SIG-M5 treated with dmso at 0.1 percent for 504 hours (cell line): Measurements from ENCODE around the gene PLCB4.

Source experiments
- DNase-seq: peaks from one replicate; lab custom pipeline; 2025; ENCODE audit not compliant: unreplicated experiment; lab: John Stamatoyannopoulos, UW

The PLCB4 gene

DNA sequence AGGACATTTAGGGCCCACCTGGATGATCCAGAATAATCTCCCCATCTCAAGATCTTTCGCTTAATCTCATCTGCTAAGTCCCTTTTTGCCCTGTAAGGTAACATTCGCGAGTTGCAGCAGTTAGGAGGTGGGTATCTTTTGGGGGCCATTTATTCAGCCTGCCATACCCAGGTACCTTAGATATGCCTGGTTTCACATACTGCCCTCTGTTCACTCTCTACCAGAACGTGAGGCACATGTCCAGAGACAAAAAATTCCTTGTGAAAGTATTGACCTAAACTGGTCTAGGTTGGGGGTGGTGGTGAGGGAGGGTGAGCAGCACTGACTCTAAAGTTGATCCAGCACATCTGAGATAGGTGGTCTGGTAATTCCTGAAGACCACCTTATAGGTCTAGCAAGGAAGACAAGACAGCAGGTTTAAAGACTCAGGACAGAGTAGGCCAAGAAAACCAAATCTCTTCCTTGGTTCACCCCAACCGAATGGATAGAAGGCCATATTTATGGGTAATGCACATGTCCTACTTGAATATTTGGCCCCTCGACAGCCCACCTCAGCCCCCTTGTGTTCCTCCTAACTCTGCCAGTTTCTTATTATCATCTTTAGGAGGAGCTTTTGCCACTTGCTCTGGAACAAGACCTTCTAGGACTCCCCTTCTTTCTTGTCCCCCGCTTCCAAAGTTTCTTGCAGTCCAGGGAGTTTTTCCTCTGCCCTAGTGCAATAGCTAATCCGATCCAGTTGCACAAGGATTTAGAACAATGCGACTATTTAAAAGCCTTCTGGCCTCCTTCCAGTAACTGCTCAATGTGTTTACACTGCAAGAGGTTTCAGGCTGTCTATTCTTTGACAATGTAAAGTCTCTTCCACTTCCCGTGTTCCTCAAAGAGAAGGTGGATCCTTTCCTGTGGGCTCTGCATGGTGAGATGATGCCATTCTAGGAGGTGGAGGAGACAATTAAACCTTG, 232.5 kb downstream of the PLCB4 start:
- no peak for DNase-seq

DNA sequence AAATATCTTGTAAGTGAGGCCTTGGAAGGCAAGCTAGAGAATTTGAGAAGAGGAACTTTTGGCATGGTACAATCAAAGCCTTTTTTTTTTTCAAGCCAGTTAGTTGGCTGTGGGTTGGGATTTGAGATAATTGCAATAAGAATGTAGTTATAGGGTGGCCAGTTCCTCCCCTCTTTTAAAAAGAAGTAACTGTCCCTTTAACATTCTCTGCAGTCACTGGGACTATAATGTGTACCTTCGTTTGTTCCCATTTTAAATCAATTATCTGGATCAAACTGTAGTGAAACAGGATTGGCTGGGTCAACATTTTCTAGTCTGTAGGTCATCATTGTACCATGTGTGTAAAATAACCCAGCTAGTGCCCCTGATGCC, 233.2 kb downstream of the PLCB4 start:
- no peak for DNase-seq

DNA sequence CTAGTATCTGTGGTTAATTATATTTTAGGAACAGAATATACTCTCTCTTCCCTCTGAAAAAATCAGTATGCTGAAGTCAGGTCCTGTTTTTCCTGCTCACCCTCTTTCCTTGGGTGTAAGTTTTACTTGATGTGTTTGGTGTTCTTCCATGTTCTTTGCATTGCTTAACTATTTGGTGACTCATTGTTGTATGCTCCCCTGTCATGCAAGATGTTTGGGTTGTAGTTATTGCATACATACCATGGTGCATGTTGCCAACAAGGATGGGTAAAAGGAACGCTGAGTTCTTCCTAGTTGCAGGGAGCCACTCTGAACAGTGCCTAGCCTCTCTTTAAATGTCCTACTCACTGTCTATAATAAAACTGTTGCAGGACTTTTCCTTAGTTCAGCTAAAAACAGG, 237.6 kb downstream of the PLCB4 start:
- peak; percentile 26 for DNase-seq

DNA sequence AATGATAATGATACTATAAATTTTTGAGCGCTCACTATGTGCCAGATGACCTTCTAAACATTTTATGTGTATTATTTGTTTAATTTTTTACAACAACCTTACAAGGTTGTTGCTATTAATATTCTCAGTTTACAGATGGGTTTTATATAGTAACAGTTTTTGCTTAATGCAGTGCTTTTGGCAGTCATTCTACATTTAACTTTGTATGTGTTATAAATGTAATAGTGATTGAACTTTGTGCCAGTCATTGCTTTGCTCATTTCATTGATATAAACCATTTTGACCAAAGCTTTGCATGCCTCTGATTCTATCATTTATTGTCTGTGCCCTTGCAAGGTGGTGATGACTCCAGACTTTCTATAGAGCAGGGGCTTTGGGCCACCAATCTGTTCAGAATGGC, 239.2 kb downstream of the PLCB4 start:
- DNase-seq: no peak

DNA sequence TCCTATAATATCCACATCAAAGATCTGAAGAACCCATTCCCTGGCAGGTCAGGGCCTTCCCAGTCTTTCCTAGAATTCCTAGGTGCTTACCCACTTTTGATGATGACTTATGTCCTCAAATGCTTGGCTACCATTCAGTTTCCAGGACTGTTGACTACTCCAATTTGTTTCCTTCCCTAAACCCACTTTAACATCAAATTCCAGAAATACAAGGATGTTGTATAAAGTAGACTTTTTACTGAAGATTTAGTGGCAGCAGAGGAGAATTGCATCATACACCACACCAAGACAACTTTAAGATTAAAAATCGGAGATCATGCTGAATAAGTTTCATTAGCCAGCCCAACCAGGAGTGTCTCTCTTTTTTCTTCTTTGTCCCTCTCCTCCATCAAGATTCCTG, 242.2 kb downstream of the PLCB4 start:
- DNase-seq: no peak

DNA sequence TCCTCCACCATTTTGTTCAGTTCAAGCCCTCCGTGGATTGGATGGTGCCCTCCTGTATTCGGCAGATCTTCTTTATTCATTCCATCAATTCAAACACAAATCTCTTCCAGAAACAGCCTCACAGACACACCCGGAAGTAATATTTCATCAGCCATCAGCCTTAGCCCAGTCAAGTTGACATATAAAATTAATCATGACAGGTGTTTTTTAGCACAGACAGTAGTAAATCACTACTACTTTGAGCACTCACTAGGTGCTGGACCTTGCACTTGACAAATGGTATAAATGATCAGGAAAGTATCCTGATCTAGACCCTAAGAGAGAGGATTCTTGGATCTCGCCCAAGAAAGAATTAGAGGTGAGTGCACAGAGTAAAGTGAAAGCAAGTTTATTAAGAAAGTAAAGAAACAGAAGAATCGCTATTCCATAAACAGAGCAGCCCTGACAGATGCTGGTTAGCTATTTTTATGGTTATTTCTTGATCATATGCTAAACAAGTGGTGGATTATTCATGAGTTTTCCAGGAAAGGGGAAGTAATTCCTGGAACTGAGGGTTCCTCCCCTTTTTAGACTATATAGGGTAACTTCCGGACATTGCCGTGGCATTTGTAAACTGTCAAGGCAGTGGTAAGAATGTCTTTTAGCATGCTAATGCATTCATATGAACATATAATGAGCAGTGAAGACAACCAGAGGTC, 250.9 kb downstream of the PLCB4 start:
- DNase-seq: no peak

DNA sequence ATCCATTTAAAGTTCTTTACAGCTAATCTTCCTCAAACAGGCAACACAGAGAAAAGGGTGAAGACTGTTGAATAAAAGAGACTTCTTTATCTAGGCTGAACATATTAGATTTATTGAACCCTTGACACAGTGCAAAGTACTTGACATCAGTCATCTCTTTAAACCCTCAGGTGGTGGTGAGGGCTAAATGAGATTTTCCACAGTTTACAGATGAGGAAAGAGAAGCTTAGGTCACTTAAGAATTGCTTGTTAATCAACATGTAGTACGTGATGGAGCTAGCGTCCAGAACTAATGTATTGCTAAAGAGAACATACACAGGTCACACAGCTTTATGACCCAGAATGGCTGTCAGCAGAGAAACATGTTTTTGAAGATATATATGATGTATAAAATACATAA, 252.1 kb downstream of the PLCB4 start:
- no peak for DNase-seq

DNA sequence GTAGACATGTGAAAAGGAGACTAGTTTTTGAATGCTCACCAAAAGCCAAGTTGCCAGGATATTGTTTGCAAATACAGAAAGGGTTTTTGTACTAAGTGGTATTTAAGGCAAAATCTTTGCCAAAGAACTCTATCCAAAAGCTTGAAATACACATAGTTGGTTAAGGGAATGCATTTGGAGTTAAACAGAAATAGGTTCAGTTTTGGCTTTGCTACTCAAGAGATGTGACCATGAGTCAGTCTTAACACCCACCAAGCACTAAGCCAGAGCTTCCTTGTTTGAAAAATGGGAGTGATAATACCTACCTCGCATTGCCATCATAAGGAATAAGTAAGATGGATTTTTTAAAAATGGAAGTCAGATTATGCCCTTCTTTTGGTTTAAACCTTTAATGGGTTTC, 253.8 kb downstream of the PLCB4 start:
- no peak for DNase-seq

DNA sequence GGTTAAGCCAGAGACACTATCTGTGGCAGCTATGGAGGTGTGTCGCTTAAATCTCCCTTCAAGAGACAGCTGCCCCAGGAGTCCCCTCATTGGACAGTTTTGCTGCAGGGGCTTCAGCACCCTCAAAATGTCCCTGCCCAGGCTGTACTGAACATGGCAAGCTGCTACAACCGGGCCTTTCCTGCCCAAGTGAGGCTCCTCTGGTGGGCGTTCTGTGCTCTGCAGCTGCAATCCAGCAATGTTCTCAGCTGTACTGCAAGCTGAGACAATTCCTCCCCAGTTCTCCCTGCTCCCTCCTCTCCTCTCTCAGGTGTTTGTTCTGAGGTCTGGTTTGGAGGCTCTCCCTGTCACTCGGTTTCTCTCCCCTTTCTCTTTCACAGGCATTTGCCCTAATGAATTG, 254.7 kb downstream of the PLCB4 start:
- peak; percentile 12 for DNase-seq

DNA sequence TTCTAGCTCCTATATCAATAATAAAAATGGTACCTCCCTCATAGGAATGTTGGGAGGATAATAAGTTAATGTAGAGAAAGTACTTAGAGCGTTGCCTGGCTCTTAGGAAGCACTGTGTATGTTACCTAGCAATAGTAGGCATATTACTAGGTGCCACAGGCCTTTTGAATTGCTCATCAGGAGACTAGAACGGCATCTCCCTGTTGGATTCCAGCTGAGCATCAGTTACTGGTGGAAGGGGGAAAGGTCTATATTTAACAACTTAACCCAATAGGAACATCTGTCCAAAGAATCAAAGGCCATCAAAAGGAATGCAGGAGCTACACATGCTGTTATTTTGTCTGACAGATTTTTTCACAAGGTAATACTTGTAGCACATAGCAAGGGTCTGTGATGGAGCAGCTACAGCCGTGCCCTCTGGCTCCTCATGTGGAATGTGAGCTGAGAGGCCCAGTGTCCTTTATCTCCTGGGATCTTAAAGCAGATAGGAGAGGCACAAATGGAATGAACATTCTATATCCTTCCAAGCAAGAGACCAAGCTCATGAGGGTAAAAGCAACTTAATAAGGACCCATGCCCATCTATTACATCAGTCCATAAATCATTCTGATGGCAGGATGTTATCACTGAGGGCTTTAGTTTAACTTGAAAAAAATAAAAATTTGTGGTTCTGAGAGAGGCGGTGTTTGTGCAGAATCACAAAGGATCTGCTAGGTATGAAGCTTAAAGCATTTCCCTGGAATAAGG, 260.6 kb downstream of the PLCB4 start:
- no peak for DNase-seq

DNA sequence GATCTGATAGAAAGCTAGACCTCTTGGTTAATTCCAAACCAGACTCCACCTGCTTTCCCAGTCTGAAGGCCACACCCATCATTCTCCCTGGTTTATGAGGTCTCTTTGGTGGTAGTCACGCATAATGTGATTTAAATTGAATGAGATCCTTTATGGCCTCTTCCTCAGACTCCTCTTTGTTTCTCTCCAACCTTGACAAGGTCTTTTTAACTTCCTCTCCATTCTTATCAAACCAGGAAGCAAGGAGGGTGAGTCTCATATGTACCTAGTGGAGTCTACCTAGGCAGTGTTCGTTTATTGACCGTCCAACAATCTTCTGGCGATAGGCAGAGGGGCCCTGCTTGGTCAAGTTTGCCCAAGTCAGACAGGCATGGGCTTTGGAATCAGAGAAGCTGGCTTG, 261.3 kb downstream of the PLCB4 start:
- no peak for DNase-seq

DNA sequence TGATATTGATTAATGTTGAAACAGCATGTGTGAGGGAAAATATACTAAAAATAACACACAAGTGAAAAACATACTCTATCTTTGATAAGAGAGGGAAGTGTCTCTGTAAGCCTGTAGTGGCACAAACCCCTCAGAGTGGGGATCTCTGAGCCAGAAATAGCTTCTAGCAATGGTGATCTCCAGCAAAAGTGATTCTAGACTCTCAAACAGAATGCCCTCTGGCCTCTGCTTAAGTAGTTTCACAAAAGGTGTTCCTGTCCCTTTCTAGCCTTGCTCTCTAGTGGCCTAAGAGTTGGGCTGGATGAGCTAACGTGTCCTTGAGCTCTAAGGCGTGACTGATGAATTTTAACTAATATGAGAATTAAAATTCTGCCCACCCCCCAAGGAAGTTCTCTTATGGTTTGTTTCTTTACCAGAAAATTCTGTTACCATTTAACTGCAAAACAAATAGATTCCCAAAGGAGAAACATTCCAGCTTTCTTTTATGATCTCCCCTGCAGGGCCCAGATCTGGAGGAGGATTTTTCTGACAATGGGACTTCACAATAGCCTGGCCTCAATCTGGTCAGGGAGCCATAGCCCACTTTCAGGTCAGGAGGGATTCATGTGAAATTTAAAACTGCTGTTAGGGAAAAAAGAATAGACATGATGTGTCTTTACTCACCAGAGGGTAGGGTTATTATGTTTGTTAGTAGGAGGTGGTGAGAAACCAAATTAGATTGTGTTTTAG, 263.0 kb downstream of the PLCB4 start:
- no peak for DNase-seq

DNA sequence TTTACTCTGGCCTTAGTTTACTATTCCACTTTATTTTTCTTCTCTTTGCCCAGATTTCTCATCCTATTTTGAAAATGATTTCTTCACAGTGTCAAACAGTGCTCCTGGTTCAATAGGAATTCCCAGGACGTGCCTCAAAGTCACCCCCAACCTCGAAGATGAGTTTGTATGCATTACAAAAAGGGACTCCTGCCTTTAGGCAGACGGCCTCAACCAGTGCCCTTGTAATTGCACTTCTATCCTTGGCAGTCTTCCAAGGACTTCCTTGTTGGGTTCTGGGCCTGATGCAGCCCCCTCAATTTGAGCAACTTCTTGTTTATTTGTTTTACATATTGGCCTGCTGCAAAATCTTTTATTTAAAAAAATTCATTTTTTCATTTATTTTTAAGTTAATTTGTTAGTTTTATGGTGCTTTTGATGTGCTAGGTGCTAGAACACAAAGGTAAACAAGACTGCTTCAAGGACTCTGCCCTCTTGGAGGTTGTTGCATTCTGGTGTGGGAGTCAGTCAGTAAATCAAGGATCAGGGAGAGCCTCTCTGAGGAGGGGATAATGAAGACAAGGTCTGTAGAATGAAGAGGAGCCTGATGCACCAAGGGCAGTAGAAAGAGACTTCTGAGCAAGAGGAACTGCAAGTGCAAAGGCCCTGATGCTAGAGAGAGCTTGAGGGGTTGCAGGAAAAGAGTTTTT, 264.0 kb downstream of the PLCB4 start:
- no peak for DNase-seq

DNA sequence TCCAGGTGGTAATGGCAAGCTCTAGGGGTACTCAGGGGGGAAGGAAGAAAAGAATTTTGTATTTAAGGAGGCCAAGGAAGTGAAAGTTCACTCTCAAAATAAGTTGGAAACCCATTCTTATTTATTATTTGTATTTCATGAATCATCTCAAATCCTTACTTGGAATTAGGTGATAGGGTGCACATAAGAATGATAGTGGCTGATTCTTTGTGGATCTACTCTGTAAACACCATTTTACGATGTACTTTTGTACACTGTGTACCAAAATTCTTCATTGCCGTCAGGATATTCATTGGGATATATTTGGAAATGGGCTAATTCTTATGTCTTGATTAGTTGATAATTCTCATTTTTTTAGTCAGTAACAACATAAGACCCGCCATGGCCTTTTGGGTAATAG, 266.0 kb downstream of the PLCB4 start:
- DNase-seq: no peak

DNA sequence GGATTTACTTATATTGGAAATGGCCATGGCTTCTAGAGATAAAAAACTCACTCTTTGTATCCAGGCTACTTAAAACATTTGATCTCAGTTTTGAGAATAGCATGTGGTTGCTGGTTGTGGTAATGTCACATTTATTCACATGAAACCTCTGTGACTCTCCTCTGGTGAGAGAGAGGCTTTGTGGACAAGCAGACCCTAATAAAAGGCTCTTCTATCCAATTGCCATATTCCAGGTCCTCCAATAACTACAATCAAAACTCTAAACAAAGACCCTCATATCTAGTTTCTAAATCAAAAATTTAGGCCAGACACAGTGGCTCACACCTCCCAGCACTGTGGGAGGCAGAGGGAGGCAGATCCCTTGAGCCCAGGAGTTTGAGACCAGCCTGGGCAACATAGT, 269.2 kb downstream of the PLCB4 start:
- no peak for DNase-seq

DNA sequence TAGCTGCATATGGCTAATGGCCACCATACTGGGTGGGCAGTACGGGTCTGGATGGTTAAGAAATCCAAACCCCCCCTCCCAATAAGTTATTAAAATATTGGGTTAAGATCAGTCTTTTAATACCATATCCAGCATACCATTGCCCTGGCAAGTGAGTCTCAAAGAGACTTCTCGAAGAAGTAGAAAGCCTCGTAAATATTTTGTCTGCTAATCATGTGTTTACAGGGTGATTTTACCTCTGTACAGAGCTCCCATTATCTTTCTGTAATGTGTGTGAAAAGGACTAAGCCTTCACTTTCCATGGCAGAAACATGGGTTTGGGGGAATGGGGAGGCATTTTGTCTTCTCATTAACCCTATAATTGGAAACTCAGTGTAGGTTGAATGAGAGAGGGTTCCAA, 270.8 kb downstream of the PLCB4 start:
- no peak for DNase-seq

DNA sequence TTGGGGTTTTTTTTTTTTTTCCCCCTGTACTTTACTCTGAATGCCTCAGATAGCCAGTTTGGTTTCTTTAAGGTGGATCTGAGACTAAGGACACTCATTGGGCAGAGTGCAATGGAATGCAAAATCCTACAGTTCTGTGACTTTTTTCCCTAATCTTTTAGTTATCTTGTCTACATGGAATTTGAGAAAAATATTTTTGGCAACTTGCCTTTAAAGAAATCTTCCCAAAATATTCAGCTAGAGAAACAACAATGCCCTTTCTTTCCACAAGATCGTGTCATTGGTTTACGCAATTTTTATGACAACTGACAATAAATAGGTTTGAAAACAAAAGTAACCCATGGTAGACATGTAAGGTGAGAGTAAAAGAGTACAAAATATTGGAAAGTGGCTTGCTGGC, 273.8 kb downstream of the PLCB4 start:
- no peak for DNase-seq

DNA sequence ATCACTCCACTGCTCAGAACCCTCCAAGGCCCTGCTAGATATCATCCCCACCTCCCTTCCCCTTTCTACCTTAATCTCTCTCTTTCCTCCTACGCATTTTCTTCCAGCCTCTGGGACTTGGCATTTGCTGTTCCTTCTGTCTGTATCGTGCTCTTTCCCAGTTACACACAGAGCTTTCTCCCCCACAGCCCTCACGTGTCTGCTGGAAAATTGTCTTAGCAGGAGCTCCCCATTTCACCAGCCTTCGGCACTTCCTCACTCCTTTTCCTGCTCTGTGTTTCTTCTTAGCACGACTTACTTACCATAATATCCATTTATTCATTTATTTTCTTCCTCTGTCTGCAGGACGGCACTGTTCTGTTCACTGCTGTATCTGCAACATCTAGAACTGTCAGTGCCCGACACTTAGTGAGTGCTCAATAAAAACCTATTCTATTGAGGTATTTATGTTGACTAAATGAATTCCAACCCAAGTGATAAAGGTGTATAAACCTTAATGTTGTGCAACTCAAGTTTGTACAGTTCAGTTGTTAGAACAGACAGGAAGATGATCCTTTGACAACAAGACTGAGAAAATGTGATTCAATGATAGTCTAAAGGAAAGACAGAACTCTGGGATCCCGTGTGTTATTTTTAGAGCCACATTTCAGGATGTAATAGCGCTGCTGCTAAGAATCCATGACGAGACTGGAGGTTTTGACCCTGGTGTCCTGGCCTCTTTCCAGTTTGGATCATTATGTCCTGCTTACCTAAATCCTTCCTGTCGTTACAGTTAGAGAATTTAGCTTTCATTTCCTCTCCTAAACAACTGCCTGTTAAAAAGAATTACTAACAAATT, 275.4 kb downstream of the PLCB4 start:
- DNase-seq: no peak

DNA sequence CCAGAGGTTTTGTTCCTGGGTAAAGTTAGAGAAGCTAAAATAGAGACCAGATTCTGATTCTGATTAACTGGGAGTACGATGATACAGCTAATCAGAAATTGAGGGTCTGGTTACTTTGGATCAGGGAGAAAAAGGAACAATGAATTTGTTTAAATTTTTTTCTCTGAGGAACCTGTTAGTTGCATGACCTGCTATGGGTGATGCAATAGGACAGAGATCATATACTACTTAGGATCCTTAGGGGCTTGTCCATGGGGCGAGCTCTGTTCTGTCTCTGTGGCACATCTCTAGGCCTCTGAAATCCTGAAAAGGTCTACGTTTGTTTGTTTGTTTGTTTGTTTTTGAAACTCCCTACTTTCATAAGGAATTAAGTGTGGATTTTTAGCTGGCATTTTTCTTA, 279.4 kb downstream of the PLCB4 start:
- DNase-seq: no peak

DNA sequence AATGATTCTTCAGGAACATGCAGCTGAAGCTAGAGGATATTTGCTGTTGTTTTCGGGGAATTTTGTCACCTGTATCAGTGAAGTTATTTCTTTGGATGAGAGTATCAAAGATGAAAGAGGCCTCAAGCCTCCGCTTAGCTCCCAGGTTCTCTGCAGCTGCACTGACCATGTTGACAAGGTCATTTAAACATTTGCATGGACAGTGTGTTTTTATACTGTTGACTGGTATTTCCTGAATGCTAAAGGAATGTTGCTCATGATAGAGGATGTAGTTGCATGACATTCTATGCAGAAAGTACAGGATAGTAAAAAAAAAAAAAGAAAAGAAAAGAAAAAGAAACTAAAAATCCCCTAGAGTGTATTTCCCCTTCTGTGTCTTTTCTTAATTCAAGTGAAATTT, 279.9 kb downstream of the PLCB4 start:
- no peak for DNase-seq
